WTC11 (cell line): ENCODE measurements around the gene RBFOX2. TPM values are rescaled to one million over a fixed set of nuclear protein-coding genes. Genes with fewer than 3 reads are reported as not detected.

Experiments used
- ATAC-seq: fragments of 200-7000 bp; cut with Tn5 transposase; 2 replicates; pipeline ENCODE4 v1.10.0; 2021; ENCODE audit warnings: mild to moderate bottlenecking, moderate library complexity
- CTCF ChIA-PET: fragments of 300-600 bp; sonication (Branson Sonifier 250); formaldehyde crosslinking; loops from one replicate; lab custom pipeline; 2021; ENCODE audit warnings: antibody characterized with exemption; lab: Charles Lee
- POLR2A ChIA-PET: fragments of 350-600 bp; sonication (Branson Sonifier 250); formaldehyde crosslinking; loops from one replicate; lab custom pipeline; 2021; ENCODE audit warnings: antibody characterized with exemption; lab: Charles Lee
- DNase-seq: peaks from one replicate; pipeline ENCODE4 v3.0.0; 2021; ENCODE audit warnings: low spot score
- H3K27ac Mint-ChIP-seq: 2 replicates; pipeline ENCODE4 v1.8.0; 2021; ENCODE audit warnings: mixed read lengths
- H3K27me3 Mint-ChIP-seq: 2 replicates; pipeline ENCODE4 v1.8.0; 2021; ENCODE audit warnings: low read depth, mild to moderate bottlenecking, moderate library complexity, mixed read lengths
- H3K36me3 Mint-ChIP-seq: 2 replicates; pipeline ENCODE4 v1.8.0; 2021; ENCODE audit warnings: mixed read lengths
- H3K4me1 Mint-ChIP-seq: 2 replicates; pipeline ENCODE4 v1.8.0; 2022; ENCODE audit warnings: mixed read lengths
- H3K4me3 Mint-ChIP-seq: 2 replicates; pipeline ENCODE4 v1.8.0; 2021; ENCODE audit warnings: mild to moderate bottlenecking, moderate library complexity, mixed read lengths
- H3K9me3 Mint-ChIP-seq: 2 replicates; pipeline ENCODE4 v1.8.0; 2021; ENCODE audit warnings: mixed read lengths
- AFF4 ChIP-seq: sonication (generic); formaldehyde crosslinking; IDR thresholded peaks from 2 replicates; pipeline ENCODE4 v1.8.1; 2023; ENCODE audit warnings: mild to moderate bottlenecking, missing genetic modification reagents, borderline replicate concordance
- ARID4B ChIP-seq: sonication (generic); formaldehyde crosslinking; IDR thresholded peaks from 2 replicates; pipeline ENCODE4 v1.8.0; 2023; ENCODE audit warnings: missing genetic modification reagents, mild to moderate bottlenecking, borderline replicate concordance
- ATF2 ChIP-seq: sonication (generic); formaldehyde crosslinking; IDR thresholded peaks from 2 replicates; pipeline ENCODE4 v1.8.1; 2022; ENCODE audit warnings: low read depth, missing genetic modification reagents, borderline replicate concordance
- CREB1 ChIP-seq: sonication (generic); formaldehyde crosslinking; IDR thresholded peaks from 2 replicates; pipeline ENCODE4 v1.8.0; 2023; ENCODE audit warnings: mild to moderate bottlenecking, missing genetic modification reagents
- CREM ChIP-seq: sonication (generic); formaldehyde crosslinking; IDR thresholded peaks from 2 replicates; pipeline ENCODE4 v1.8.1; 2022; ENCODE audit warnings: mild to moderate bottlenecking, missing genetic modification reagents, moderate library complexity
- E2F1 ChIP-seq: sonication (generic); formaldehyde crosslinking; IDR thresholded peaks from 2 replicates; pipeline ENCODE4 v1.8.0; 2022; ENCODE audit warnings: mild to moderate bottlenecking, missing genetic modification reagents
- KAT7 ChIP-seq: sonication (generic); formaldehyde crosslinking; IDR thresholded peaks from 2 replicates; pipeline ENCODE4 v1.8.1; 2023; ENCODE audit warnings: missing genetic modification reagents, mild to moderate bottlenecking, borderline replicate concordance
- MAX ChIP-seq: sonication (generic); formaldehyde crosslinking; IDR thresholded peaks from 2 replicates; pipeline ENCODE4 v1.8.0; 2022; ENCODE audit warnings: mild to moderate bottlenecking, missing genetic modification reagents
- NFATC4 ChIP-seq: fragments of 250-450 bp; sonication (Bioruptor Pico); IDR thresholded peaks from 2 replicates; pipeline ENCODE4 v1.9.0; 2021; ENCODE audit warnings: mild to moderate bottlenecking
- PREB ChIP-seq: sonication (generic); formaldehyde crosslinking; IDR thresholded peaks from 2 replicates; pipeline ENCODE4 v1.8.1; 2022; ENCODE audit warnings: mild to moderate bottlenecking, missing genetic modification reagents, moderate library complexity, borderline replicate concordance
- RELA ChIP-seq: sonication (generic); formaldehyde crosslinking; IDR thresholded peaks from 2 replicates; pipeline ENCODE4 v1.8.1; 2022; ENCODE audit warnings: missing genetic modification reagents, mild to moderate bottlenecking, borderline replicate concordance
- SMAD4 ChIP-seq: sonication (generic); formaldehyde crosslinking; IDR thresholded peaks from 2 replicates; pipeline ENCODE4 v1.8.0; 2022; ENCODE audit warnings: mild to moderate bottlenecking, missing genetic modification reagents
- SOX15 ChIP-seq: fragments of 250-450 bp; sonication (Bioruptor Pico); IDR thresholded peaks from 2 replicates; pipeline ENCODE4 v1.9.0; 2021; ENCODE audit warnings: mild to moderate bottlenecking
- SP1 ChIP-seq: sonication (generic); formaldehyde crosslinking; conservative IDR thresholded peaks from 2 replicates; pipeline ENCODE4 v1.8.1; 2022; ENCODE audit warnings: missing genetic modification reagents
- TP53 ChIP-seq: sonication (generic); formaldehyde crosslinking; IDR thresholded peaks from 2 replicates; pipeline ENCODE4 v1.8.1; 2023; ENCODE audit warnings: mild to moderate bottlenecking, missing genetic modification reagents
- ZBTB21 ChIP-seq: sonication (generic); formaldehyde crosslinking; IDR thresholded peaks from 2 replicates; pipeline ENCODE4 v1.8.1; 2023; ENCODE audit warnings: mild to moderate bottlenecking, missing genetic modification reagents, borderline replicate concordance
- ZNF219 ChIP-seq: sonication (generic); formaldehyde crosslinking; IDR thresholded peaks from 2 replicates; pipeline ENCODE4 v1.8.0; 2023; ENCODE audit warnings: missing genetic modification reagents, mild to moderate bottlenecking, borderline replicate concordance
- ZNF281 ChIP-seq: sonication (generic); formaldehyde crosslinking; IDR thresholded peaks from 2 replicates; pipeline ENCODE4 v1.8.0; 2023; ENCODE audit warnings: mild to moderate bottlenecking, missing genetic modification reagents
- ZNF423 ChIP-seq: fragments of 250-450 bp; sonication (Bioruptor Pico); IDR thresholded peaks from 2 replicates; pipeline ENCODE4 v2.1.2; 2022; ENCODE audit warnings: mild to moderate bottlenecking, moderate library complexity
- ZNF512 ChIP-seq: sonication (generic); formaldehyde crosslinking; IDR thresholded peaks from 2 replicates; pipeline ENCODE4 v1.8.1; 2022; ENCODE audit warnings: missing genetic modification reagents, borderline replicate concordance
- total RNA-seq: library from RNA; stranded (reverse); gene quantifications from 3 replicates; pipeline ENCODE4 v1.2.3, GENCODE V29; 2021

The RBFOX2 gene
- total RNA-seq, 1 experiment from 2014 or later = 107 TPM

- no peaks in the 10 kb centered on the region for H3K36me3 Mint-ChIP-seq
- CTCF ChIA-PET = no interaction called here
- no peaks in the 10 kb centered on the region; the same call in 1 of the 2 replicates for H3K27me3 Mint-ChIP-seq
- H3K9me3 Mint-ChIP-seq = no peaks in the 10 kb centered on the region
- DNase-seq (no peak), ATAC-seq (no peak)
- POLR2A ChIA-PET = no interaction called here
- H3K27ac Mint-ChIP-seq = no peak overlapping the region
- H3K4me1 Mint-ChIP-seq = no peaks in the 10 kb centered on the region
- TF ChIP-seq CREB1 (CRISPR knock-in tag) = no peak
- no peak for TF ChIP-seq SP1 (CRISPR knock-in tag)
- no peak for TF ChIP-seq ATF2
- TF ChIP-seq ZNF423 = no peak
- TF ChIP-seq NFATC4 (CRISPR knock-in tag) = no peak
- no peak for TF ChIP-seq TP53 (CRISPR knock-in tag)
- TF ChIP-seq ARID4B (CRISPR knock-in tag) = no peak
- TF ChIP-seq KAT7 (CRISPR knock-in tag) = no peak
- TF ChIP-seq E2F1 (CRISPR knock-in tag) = no peak
- no peak for TF ChIP-seq CREM (CRISPR knock-in tag)
- TF ChIP-seq SOX15 (CRISPR knock-in tag) = no peak
- TF ChIP-seq AFF4 (CRISPR knock-in tag) = no peak
- no peak for TF ChIP-seq ZBTB21 (CRISPR knock-in tag)
- no peak for TF ChIP-seq MAX (CRISPR knock-in tag)
- TF ChIP-seq ZNF281 (CRISPR knock-in tag) = no peak
- TF ChIP-seq SMAD4 = no peak
- no peak for TF ChIP-seq ZNF512 (CRISPR knock-in tag)
- no peak for TF ChIP-seq PREB (CRISPR knock-in tag)
- no peak for TF ChIP-seq ZNF219
- no peak for TF ChIP-seq RELA (CRISPR knock-in tag)
- H3K4me3 Mint-ChIP-seq = no peak overlapping the region
Measured at GRCh38 chr22:35695202-35695601, 333.4 kb downstream of the RBFOX2 start.
